GM21367 (cell line): Measurements from ENCODE around the gene TLR2.
A peak's percentile ranks its signal among the peaks of the same experiment; 100 is the strongest.
"Not testable (repeated sequence)": the region's sequence is repeated elsewhere in the genome, so short reads cannot be mapped to it uniquely, and the experiment has no call there.

Experiments
- ATAC-seq: cut with Tn5 transposase; IDR thresholded peaks from one replicate; pipeline ENCODE4 v1.9.1; 2021; ENCODE audit not compliant: unreplicated experiment

The TLR2 gene

DNA sequence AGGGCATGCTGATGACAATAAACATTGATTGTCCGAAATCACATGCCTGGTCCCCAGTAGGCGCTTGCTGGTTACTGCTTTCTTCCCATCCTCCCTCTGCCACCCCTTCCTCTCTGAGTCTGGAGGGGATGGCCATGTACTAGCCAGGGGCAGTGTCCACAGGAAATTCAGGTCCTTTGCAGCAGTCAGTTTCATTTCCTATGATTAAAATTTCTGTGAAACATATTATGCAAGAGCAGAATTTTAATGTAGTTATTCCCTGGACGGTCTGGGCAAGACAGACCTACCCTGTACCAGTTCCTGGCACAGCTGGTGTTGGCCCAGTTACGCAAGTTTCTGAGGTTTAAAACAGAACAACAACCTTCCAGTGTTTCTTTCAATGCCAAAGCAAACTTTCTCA is 28.2 kb upstream of the TLR2 start:
- no peak for ATAC-seq

DNA sequence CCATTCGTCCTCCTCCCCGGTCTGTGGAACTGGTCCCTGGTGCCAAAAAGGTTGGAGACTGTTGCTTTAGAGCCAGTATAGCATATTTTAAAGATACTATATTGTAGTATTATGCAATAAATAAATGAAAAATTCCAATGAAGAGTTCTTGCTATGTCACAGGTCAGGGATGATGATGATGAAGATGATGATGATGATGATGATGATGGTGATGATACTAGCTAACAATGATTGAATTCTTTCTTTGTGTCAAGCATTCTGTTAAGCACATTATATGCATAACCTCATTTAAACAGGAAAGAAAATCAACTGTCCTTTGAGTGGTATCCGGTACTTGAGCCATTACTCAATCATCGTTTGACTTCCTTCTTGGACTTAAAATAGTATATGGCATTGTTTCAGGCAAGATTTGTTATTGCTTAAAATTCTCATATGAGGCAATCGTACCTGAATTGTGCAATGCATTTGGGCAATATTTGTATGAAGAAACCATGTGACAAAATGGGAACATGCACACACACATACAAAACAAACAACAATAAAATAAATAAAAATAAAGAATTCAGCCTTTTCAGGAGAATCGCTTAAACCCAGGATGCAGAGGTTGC is 22.8 kb upstream of the TLR2 start:
- no peak for ATAC-seq

DNA sequence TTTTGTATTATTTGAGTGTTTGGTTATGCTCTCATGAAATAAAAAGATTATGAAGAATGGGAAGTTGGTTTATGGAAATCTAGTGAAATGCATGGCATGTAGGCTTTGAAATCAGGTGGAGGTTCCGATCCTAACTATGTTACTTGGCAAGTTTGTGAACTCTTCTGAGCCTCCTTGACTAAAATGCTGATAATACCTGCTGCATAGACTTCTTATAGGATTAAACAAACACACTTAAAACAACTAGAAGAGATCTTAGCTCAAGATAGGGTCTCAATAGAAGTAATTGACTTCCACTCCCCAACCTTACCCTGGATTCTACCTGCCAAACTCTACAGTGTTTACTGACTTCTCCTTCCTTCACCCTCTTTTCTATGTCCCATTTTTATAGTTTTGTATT is 22.2 kb upstream of the TLR2 start:
- no peak for ATAC-seq

DNA sequence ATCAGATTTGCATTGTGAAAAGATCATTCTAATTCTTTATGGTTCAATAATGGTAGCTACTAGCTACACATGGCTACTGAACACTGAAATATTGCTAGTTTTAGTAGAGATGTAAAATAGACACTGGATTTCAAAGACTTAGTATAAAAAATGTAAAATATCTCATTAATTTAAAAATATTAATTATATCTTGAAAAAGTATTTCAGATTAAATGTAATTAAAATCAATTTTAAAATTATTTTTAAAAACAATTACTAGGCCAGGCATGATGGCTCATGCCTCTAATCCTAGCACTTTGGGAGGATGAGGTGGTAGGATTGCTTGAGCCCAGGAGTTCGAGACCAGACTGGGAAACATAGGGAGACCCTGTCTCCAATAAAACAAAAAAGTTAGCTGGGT is 20.4 kb upstream of the TLR2 start:
- no peak for ATAC-seq

DNA sequence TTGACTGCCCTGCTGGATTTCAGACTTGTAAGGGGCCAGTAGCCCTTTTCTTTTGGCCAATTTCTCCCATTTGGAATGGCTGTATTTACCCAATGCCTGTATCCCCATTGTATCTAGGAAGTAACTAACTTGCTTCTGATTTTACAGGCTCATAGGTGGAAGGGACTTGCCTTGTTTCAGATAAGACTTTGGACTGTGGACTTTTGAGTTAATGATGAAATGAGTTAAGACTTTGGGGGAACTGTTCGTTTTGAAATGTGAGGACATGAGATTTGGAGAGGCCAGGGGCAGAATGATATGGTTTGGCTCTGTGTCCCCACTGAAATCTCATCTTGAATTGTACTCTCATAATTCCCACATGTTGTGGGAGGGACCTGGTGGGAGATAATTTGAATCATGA is 17.6 kb upstream of the TLR2 start:
- ATAC-seq: not testable (repeated sequence)

DNA sequence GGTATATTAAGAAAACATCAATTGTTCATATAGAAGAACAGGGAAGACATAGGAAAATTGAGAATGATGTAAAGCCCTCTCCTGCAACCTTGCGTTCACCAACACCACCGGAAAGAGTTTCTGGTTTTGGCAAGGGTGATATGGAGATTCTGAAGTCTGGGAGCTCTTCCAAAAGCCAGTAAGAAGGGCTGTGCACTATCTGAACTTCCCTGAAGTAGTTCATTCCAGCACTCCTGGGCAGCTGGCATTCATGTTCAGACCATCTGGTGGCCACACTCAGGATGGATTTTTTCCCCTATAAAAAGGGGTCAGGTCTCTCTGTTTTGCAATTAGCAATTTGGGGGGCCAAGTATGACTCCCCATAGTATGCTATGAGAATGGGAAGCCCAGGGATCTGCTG is 15.4 kb upstream of the TLR2 start:
- ATAC-seq: no peak

DNA sequence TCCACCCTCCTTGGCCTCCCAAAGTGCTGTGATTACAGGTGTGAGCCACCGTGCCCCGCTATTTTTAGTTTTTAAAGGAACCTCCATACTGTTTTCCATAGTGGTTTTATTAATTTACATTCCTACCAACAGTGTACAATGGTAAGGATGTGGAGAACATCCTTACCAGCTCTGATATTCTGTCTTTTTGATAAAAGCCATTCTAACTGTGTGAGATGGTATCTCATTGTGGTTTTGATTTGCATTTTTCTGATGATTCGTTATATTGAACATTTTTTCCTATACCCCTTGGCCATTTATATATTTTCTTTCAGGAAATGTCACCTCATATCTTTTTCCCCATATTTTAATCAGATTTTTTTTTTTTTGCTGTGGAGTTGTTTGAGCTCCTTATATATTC is 14.2 kb upstream of the TLR2 start:
- ATAC-seq: no peak

DNA sequence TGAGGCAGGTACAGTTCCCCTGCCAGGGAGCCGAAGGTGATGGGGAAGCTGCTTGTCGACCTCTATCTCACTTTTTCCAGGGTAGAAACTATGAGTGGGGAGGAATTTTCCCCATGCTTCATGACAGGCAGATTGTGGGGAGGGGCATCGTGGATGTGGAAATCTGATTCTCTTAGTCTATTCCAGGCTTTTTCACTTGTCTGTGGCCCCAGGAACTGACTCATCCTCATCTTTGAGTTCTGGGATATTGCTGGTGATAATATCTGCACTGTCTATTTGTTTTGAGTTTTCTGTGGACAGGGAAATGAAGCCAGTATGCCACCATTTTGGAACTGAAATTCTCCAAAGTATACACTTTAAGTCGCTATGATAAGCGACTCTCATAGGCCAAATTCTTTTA is 7.6 kb upstream of the TLR2 start:
- ATAC-seq: no peak

DNA sequence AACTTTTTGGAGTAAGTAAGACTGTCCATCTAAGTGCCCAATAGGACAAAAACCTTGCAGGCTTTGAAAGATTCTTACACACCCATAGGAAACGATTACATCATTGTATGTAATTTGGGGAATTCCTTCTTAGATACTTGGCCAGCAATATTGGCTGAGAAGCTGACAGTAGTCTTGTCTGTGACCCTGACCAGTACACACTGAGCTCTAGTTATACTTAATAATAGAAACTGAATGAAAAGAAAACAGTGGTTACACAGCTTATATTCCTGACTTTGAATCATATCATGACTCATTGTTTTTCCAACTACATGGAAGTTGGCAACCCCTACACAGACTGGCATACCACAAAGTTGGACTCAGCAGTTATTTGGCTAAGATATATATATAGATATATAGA is 7.1 kb upstream of the TLR2 start:
- no peak for ATAC-seq

DNA sequence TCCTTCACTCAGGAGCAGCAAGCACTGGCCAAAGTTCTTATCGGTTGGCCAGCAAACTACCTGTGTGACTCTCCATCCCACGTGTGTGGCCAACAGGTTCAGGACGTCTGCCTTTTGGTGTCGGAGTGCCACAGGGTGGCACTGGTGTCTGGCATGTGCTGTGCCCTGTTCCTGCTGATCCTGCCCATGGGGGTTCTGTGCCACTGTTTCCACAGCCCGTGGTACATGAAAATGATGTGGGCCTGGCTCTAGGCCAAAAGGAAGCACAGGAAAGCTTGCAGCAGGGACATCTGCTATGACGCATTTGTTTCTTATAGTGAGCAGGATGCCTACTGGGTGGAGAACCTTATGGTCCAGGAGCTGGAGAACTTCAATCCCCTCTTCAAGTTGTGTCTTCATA is 4.6 kb upstream of the TLR2 start:
- ATAC-seq: no peak

DNA sequence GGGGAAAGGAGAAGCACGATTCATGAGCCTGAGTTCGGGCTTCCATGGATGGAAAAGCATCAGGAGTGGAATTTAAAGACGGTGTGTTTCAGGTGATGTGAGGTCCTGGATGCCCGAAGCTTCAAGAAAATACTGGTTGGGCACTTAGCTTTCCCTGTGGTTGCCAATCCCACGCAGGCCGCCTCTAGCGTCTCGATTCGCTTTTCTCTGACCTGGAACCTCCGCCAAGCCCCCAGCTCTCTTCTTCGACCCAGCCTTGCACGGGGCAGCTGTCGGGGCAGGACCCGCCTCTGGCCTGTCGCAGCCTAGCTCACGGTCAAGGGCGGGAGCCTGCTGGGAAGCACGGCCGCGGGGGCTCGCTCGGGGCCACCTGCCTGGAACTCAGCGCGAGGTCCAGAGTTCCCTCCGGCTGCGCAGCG is 308 bp upstream of the TLR2 start:
- ATAC-seq: no peak

DNA sequence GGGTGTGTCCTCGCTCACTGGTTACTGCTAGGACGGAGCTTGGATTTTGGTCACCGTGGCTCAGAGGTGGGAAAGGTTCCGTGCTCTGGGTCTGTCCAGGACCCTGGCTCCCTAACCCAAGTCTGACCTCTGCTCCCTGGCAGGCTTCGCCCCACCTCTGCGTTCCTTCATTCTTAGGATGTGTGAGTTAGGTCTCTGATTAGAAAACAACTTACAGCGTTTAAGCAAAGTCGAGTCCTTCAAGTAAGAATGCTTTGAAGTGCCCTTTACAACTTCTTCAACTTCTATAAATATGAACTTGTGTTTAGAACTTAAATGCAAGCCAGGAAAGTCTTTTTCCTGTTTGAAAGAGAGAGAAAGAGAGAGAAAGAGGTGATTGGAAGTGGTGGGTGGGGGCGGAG is 891 bp downstream of the TLR2 start:
- no peak for ATAC-seq

DNA sequence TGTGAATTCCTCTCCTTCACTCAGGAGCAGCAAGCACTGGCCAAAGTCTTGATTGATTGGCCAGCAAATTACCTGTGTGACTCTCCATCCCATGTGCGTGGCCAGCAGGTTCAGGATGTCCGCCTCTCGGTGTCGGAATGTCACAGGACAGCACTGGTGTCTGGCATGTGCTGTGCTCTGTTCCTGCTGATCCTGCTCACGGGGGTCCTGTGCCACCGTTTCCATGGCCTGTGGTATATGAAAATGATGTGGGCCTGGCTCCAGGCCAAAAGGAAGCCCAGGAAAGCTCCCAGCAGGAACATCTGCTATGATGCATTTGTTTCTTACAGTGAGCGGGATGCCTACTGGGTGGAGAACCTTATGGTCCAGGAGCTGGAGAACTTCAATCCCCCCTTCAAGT is 20.4 kb downstream of the TLR2 start:
- no peak for ATAC-seq

DNA sequence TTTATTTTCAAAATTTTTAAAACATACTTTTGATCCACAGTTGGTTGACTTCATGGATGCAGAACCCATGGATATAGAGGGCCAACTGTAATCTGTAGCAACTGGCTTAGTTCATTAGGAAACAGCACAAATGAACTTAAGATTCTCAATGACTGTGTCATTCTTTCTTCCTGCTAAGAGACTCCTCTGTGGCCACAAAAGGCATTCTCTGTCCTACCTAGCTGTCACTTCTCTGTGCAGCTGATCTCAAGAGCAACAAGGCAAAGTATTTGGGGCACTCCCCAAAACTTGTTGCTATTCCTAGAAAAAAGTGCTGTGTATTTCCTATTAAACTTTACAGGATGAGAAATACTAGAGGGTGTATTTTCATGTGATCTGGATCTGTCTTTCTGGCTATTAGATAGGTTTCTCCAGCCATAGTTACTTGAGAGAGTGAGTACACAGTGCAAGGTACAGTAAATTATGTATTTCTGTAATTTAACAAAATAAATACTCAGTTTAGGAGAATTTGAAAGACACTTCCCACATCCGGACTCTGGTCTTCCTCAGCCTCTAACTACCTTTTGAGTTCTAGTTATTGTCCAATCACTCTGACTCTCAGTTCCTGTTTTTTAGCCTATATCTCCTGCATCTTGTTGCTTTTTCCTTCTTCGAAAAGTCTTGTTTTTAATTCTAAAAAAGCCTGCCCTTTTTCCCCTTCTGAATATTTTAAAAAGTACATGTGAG is 21.8 kb downstream of the TLR2 start:
- ATAC-seq: peak; percentile 64

DNA sequence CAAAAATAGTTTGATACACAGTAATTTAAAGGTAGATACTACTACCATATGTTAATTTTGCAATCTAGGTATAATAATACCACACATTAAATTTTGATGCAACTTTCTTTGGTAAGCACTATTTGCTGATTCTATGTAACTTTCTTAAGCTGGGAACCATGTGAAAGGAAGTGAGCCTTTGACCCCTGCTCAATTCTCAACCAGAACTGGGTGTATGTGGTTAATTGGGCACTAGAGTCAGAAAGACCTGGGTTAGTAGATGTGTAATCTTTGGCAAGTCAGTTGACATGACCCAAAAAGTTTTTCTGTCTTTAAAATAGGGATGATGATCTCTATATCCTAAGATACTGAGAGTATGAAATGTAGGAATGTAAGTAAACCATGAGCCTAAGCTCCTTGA is 22.4 kb downstream of the TLR2 start:
- no peak for ATAC-seq

DNA sequence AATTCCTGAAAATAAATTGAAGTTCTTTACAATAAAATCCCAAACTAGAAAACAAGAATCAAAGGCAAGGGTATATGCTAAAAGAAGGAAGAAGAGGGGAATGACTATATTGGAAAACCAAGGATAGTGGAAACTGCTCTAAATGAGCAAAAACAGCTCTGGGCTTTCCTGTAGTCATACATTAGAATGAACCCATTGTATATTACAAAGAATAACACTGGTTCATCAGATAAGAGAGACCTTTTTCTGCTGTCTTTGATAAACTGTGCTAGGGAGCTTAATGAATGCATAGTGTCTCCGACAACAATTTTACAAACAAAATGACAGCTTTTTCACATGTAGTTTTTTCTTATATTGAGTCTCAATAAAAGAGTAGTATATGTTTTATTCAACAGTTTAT is 26.6 kb downstream of the TLR2 start:
- no peak for ATAC-seq

DNA sequence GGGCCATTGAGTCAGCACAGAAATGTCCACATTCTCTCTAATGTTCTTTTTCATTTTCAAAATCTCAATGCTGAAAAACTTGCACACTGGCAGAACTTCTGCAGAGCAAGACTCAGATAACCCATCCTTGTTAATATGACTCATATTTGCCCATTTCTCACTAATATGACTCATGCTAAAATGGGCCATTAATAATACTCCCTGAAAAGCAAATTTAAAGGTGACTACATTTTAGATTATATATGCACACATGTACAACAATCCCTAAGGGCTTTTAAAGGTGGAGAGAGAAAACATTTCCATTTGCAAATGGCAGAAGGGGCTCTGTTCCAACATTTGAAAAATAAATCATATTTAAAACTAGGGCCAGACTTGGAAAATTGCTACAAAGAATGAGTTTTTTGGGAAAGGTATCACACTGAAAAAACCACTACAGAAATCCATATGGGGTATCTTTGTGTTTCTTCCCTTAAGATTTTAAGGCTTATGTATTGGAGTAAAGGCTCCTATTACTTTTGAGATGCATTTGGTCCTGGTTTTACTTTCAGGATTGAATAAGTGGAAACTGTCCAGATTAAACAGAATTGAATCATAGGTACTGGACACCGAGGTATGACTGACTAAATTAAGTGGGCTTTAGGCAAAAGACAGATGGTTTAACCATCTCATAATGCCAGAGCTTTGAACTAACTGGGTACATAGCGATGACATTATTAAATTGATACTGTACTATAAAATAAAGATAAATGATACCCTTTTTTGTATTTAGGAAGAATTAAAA is 30.0 kb downstream of the TLR2 start:
- no peak for ATAC-seq

DNA sequence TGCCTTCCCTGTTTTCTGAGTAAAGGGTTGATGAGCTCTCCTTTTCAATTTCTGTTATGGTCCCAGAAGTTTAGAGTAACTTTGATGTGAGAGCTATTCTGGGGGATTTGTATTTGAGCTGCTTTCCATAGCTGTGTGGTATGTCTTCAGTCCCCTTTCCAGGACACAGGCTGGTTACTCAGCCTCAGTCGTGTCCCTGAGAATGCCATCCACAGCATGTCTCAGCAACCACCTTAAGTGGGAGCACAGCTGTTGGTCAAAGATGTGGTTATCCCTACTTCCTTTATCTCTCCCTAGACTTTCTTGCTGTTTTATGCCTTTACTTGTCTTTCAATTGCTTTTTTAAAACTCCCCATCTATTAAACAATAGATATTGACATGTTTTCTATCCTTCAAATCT is 38.0 kb downstream of the TLR2 start:
- no peak for ATAC-seq

DNA sequence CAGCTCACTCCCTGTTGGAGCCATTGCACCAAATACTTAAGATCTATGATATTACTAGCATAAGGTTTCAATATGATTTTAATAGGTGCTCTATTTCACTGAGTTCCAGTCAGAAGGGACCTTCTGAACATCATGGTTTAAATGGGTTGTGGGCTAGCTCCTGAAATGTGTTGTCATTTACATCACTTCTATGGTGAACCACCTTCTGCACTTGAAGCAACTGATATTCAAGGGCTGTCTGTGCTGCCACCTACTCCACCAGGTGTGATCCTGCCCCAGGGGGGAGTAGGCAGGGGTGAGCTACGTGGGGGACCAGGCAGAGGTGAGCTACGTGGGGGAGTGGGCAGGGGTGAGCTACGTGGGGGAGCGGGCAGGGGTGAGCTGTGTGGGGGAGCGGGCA is 40.5 kb downstream of the TLR2 start:
- ATAC-seq: no peak

DNA sequence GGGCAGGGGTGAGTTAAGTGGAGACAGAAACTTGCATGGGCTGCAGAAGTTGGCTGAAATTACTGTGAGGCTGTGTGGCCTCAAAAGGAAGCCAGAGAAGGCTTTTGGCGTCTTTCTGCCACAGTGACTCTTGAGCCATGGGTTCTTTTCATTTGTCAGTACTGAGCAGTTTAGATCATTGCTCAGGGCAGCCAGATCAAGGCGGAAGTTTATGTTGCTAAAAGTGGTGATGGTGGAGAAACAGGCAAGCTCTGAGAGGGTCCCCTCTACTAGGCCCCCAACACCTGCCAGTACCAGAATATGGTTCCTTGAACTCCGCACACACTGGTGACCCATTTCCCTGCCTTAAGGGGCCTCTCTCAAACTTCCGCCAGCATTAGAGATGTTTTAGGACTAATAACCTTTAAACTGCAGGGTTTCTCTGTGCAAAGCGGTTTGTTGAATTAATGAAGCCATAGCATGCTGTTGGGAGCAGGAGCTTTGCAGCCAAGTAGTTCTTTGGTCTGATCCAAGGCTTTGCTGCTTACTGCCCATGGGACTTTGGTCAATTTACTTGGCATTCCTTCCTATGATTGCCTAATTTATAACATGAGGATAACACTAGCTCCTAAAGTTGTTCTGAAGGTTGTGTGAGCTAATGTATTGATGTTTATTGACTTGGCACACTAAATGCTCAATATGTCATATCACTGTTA is 41.2 kb downstream of the TLR2 start:
- ATAC-seq: no peak

DNA sequence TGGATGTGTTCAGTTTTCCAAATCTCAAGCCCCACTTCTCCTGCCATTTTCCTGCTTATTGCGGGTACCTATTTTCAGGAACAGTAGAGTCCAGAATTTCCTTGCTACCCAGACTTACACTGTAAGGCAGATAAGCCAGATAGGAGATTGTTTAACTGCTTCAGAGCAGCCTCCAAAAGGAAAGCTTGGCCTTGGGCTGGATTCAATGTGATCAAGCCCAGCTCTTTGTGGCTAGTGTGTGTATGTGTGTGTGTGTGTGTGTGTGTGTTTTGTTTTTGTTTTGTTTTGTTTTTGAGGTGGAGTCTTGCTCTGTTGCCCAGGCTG is 41.7 kb downstream of the TLR2 start:
- ATAC-seq: no peak

DNA sequence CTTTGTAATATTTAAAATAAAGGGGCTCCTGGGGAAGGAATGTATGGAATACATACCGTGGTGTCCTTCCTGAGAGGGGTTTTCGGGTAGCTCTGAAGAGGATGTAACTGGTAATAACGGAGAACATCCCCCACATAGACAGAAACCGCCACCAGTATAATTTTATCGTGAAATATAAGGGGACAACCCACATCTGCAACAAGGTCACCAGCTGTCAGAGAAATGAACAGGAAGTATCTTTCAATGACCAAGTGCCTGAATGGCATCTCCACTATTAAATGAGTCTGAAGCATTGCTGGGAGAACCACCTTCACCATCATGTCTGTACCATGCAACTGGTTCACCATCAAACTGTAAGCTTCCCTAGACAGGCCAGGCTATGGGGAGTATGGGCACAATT is 44.1 kb downstream of the TLR2 start:
- no peak for ATAC-seq
